GM12864 (cell line): ENCODE results near the gene NAAA.
"Not testable (repeated sequence)": the region's sequence is repeated elsewhere in the genome, so short reads cannot be mapped to it uniquely, and the experiment has no call there.

Experiments
- DNase-seq: peaks from one replicate; pipeline ENCODE4 v3.0.0-alpha.2; 2011; ENCODE audit warnings: low read depth
- H3K4me3 ChIP-seq: 2 replicates; pipeline ENCODE4 v1.5.1; 2011; ENCODE audit warnings: mild to moderate bottlenecking, low read depth, low read length, control low read depth
- CTCF ChIP-seq: IDR thresholded peaks from 2 replicates; pipeline ENCODE4 v1.5.1; 2011; ENCODE audit warnings: low read depth, mild to moderate bottlenecking, moderate library complexity, low read length, control low read depth, inconsistent platforms; ENCODE audit errors: missing control alignments

The NAAA gene

GRCh38 chr4:75919920-75920319 is 20.9 kb downstream of the NAAA start:
- no peak for TF ChIP-seq CTCF
- no peak overlapping the region for H3K4me3 ChIP-seq
- no peak for DNase-seq

DNA sequence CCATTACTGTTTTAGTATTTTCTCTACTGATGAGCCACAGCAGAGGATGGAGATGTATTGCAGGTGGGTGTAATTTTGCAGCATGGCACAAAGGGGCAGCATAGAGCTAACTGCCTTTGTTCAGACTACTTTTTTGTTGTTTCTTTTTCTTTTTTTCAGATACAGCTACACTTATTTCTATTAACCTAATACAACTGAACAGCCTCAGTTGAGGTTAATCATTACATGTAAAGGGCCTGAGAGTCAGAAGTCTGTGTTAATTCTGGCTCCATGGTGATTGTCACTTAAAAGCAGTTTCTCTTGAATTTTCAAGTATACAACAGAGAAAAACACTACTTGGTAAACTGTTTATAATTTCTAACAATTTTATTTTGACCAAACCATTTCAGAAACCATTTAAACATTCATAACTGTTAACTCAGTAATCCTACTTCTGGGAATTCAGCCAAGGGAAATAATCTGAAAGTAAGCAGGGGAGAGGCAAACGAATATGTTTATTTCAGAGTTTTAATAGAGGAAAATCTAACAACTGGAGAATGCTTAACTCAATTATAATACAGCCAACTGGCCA is 24.6 kb downstream of the NAAA start:
- TF ChIP-seq CTCF: peak; percentile 87
- H3K4me3 ChIP-seq: no peak overlapping the region
- DNase-seq: peak; percentile 7

- H3K4me3 ChIP-seq: no peak overlapping the region
- no peak for TF ChIP-seq CTCF
- DNase-seq: no peak
These were observed 27.8 kb downstream of the NAAA start for GRCh38 chr4:75912968-75913367.

DNA sequence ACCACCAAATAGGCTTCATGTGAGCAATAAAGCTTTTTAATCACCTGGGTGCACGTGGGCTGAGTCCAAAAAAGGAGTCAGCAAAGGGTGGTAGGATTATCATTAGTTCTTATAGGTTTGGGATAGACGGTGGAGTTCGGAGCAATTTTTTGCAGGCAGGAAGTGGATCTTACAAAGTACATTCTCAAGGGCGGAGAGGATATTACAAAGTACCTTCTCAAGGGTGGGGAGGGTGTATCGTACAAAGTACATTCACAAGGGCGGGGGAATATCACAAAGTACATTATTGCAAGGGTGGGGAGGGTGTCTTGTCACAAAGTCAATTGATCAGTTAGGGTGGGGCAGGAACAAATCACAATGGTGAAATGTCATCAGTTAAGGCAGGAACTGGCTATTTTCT is 30.0 kb downstream of the NAAA start:
- not testable (repeated sequence) for DNase-seq, H3K4me3 ChIP-seq

- no peak for DNase-seq
- no peak overlapping the region for H3K4me3 ChIP-seq
- no peak for TF ChIP-seq CTCF
These were observed 31.4 kb downstream of the NAAA start for GRCh38 chr4:75909405-75909804.

- TF ChIP-seq CTCF: no peak
- no peak overlapping the region for H3K4me3 ChIP-seq
- DNase-seq: no peak
These were observed 32.3 kb downstream of the NAAA start for GRCh38 chr4:75908555-75908954.

DNA sequence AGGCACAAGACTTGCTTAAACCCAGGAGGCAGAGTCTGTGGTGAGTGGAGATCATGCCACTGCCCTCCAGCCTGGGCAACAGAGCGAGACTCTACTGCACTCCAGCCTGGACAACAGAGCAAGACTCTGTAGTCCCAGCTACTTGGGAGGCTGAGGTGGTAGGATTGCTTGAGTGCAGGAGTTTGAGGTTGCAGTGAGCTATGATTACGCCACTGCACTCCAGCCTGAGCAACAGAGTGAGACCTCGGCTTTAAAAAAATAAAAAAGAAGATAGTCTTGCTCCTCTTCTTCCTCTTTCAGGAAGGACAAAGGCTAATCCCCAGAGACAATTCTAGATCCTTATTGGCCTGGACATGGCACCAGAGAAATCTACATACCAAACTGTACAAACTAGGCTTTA is 32.8 kb downstream of the NAAA start:
- TF ChIP-seq CTCF: no peak
- no peak overlapping the region for H3K4me3 ChIP-seq
- no peak for DNase-seq

- no peak for DNase-seq
- H3K4me3 ChIP-seq: no peak overlapping the region
- no peak for TF ChIP-seq CTCF
These were observed 36.7 kb downstream of the NAAA start for GRCh38 chr4:75904076-75904475.
